CD4-positive, alpha-beta T cell treated with Interleukin-4 for 1 hour (primary cell): ENCODE measurements around the gene XYLB.

Experiments used
- DNase-seq, 2 donors: peaks; one replicate each; pipeline ENCODE4 v3.0.0-alpha.2; 2020 to 2022

XYLB gene

DNA sequence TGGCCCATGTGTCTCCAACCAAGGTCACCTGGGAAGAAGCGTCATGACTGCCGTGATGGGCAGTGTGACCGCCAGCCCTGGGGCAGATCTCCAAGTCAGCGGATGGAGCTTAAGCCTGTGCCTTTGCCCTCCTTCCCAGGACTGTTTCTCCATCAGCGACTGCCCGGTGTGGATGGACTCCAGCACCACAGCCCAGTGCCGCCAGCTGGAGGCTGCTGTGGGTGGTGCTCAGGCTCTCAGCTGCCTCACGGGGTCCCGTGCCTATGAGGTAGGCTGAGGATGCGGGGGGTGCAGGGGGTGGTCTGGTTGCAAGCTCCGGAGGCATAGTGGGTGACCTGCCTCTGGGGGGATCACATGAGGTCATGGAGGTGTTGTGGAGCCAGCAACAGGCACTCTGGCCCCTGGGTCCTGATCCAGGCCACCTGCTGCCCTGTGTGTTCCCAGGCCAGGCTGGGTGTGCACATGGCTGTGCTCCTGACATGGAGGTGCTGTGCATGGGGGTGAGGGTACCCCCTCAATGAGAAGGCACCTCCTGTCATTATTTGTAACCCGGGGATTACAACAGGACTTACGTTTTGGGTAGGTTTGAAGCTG lies 19.0 kb downstream of the XYLB start:
- DNase-seq = no peak

DNA sequence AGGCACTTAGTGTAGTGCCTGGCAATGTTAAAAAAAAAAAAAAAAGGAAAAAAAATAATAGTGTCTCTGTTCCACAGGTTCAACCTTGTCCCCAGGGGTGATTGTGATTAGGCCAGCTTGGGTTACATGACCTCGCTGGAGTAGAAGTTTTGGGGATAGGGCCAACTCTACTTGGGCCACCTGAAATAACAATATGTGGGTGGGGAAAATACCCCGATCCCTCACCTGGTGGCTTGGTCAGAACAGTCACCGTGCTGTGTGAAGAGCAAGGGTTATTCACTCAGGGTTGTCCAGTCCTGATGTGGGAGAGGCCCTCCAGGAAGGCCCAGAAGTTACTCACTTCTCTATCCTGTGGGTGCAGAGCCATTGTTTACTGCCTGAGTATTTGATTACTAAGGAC lies 19.5 kb downstream of the XYLB start:
- no peak for DNase-seq

DNA sequence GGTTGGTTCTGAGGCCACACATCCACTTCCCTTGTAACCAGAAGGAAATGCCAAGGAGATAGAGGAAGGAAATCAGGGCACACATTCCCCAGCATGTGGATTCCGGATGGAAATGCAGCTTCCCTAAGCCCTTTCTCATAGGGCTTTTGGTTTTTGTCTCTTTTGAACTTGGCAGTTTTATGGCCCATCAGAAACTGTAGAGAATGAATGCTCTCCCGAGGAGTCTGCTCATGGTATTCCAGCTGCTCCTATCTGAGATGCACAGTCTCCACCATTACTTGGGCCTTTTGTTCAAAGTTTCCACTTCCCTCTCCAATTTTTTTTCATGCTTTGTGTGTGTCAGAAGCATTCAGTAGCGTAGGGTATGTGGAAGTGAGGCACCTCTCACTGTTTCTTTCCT lies 21.2 kb downstream of the XYLB start:
- DNase-seq = no peak

DNA sequence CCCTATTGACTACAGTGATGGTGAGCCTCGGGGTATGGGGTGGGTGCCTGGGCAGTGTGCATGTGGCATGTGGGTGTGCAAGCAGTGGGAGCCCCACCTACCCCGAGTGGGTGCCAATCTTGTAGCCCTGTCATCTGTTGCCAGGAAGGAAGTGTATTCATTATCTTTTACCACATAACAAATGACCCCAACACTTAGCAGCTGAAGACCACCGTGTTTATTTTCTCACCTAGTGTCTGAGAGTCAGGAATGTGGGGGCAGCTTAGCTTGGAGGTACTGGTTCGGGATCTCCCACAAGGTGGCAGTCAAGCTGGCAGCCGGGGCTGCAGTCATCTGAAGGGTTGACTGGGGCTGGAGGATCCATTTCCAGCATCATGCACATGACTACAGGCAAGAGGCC lies 21.7 kb downstream of the XYLB start:
- no peak for DNase-seq

DNA sequence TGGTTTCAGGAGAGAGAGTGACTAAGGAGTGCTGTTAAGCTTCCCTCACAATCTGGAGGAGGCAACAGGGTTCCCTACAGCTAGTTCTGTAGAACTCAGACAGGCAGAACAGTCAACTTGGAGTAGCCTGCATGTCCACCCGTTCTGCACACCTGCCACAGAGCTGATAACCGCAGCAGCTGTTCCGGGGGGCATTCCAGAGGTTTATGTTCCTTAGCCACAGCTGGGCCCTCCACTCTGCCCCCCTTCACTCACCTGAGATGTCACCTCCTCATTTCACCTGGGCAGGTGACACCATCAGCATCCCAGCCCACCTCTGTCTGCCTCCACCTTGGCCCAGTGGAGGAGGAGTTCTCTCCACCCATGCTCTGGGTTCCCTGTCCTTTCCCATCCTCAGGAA lies 22.6 kb downstream of the XYLB start:
- DNase-seq = no peak

DNA sequence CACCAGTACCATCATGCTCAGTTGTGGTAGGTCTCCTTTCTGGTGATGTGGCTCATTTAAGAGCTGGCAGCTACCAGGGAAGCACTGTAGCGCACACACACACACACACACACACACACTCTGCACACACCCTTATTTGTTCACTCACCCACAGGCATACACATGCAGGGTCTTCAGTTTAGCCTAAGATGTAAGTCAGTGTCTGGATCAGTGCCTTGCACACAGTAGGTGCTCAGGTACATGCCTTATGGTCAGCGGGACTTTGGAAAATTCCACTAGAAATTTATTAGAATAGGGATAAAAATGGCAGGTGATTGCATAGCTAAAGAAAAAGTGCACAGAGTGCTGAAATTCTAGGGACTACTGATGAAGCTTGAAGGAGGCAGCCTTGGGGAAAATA lies 23.6 kb downstream of the XYLB start:
- DNase-seq = no peak

DNA sequence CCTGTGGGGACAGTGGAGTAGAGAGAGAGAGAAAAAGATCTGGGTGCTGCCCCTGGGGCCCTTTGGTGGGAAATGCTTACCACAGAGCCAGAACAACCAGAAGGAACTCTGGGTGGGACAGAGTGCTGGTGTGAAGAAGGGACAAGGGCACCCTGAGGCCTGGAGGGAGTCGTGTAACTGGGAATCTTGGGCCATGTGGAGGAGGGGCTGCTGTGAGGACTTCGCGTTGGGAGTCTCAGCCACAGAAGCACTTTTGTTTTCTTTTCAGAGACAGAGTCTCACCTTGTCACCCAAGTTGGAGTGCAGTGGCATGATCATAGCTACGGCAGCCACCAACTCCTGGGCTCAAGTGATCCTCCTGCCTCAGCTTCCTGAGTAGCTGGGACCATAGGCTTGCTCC lies 24.3 kb downstream of the XYLB start:
- DNase-seq = no peak

DNA sequence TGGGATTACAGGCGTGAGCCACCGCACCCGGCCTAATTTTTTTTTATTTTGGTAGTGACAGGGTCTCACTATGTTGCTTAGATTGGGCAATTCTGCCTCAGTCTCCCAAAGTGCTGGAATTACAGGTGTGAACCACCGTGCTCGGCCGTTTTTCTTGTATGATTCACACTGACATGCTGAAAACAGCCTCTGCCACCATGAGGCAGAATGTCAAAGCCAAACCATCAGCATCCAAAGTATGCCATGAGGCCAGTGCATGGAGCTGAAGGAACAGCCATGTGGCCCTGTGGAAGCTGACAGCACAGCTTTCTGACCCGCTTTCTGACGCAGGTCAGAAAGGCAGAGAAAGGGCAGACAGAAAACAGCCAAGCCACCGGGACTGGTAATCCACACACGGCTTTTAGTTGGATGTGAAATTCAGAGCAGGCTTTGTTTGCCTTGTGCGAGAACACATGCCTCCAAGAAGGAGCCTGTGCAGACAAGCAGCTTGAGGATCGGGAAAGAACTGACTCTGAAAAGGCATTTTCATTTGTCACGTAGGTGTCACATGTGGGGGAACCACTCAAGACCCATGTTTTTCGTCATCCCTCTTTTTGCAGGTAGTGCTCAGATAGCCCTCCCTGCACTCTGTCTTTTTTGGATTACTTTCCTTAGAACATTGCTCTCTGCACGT lies 25.1 kb downstream of the XYLB start:
- no peak for DNase-seq

DNA sequence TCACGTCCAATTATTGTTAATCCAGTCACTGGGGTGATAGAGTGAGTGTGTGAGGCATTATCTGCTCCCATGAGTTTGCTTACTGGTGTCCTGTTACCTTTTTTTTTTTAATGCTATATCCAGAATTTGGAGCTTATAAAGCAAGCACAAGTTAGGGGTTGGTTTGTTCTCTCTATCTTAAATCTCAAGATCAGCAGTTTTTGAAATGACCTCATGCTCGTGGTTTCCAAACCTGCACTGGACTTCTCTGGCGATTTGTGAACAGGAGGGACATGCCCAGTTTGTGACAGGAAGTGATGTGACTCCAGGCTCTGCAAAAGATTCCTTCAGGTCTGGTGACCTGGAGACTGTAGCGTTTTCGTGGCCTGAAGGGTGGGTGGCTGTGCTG lies 25.6 kb downstream of the XYLB start:
- no peak for DNase-seq

DNA sequence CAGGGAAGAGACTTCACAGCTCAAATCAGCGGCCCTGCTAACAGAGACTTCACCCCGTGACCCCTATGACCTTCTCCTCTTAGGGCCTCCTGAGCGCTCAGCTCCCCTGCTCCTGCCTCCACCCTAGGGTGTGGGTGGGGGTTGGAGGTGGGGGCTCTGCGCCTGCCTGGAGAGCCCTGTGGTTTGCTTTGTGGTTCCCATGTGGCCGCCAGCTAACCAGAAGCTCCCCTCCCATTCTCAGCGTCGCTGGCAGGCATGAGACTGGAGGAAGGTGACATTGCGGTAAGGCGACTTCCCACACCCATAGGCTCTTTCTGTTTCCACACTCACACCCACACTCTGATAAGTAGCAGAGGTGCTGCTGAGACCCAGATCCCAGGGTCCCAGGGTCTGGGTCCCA lies 27.6 kb downstream of the XYLB start:
- DNase-seq = peak; percentile 31 to 40

DNA sequence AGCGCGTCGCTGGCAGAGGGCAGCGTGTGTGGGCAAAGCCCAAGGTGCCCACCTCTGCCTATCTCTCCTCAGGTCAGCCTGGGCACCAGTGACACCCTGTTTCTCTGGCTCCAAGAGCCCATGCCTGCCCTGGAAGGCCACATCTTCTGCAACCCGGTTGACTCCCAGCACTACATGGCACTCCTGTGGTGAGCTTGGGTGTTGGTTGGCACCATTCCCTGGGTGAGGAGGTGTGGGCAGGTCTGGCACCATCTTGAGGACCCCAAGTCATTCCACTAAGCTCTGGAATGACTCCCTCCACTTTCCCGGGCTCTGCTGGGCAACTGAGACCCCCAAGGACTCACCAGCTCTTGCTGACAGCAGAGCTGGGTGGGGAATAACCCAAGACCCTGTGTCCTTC lies 28.5 kb downstream of the XYLB start:
- no peak for DNase-seq

DNA sequence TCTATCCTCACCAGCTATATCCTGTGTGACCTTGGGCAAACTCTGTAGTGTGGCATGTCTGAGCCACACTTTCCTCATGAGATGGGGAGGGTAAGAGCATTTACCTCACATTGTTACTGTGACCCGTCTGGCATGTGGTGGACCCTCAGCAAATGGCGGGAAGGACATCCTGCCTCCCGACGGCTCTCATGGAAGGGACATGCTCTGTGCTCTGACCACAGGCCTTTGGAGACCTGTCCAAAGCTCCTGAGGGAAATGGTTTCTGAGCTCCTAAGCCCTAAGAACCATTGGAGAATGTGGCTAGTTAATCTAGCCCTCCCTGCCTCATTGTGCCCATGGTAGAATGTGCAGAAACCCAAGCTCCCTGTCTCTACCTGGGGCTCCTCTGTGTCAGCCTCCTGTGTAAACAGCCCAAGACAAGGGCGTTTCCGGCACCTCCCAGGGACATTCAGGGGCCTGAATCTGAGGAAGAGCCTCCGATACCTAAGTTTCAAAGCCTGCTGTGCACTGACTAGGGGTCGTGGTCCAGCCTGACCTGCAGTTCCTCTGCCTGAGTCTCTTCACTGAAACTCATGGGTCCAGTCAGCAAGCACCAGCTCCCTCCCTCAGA lies 29.0 kb downstream of the XYLB start:
- no peak for DNase-seq

DNA sequence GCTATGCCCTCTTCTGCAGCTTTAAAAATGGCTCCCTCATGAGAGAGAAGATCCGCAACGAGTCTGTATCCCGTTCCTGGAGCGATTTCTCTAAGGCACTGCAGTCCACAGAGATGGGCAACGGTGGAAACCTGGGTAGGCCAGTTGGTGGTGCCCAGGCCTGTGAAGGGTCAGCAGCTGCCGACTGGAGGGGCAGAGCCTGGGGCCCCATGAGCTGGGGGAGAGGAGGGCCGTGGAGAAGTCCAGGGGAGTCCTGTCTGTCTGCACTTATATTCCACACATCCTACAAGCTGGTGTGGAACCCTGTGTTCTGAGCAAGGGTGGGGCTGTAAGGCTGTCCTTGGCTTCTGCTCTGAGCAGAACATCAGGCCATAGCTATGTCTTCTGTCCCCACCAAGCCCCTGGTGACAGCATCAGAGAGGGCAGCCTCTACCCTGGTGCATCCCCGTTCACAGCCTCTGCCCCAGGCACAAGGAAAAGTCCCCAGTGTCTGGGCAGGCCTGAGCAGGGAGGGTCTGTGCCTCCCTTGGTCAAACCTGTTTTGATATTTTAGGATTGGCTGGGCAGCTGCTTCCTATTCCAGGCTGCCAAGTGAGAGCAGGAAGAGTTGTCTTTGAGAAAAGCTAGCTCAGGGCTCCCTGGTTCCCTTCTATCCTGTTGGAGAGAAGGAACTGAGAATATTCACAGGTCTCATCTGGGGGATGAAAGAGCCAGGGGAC lies 29.7 kb downstream of the XYLB start:
- no peak for DNase-seq

DNA sequence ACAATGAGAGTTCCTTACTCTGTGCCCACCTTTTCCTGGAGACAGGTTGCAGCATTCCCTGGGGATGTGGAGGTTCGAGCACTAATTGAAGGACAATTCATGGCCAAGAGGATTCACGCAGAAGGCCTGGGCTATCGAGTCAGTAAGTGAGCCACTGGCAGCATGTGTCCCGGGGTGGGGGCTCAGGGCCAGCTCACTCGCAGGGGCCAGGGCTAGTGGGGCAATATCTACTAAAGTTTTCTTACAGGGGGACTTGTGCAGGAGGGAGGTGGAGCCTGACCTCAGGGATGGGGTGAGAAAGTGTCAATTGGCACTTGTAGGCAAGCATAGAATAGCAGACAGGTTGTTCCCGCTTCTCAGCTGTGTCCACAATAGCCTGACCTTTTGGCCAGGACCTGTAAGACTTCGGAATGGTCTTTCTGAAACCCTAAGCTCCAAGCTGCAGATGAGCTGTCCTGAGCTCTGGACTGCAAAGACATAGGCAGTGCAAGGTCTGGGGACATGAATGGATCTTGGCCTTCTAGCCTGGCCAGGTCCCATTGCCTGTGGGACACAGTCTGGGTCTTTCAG lies 32.7 kb downstream of the XYLB start:
- no peak for DNase-seq

DNA sequence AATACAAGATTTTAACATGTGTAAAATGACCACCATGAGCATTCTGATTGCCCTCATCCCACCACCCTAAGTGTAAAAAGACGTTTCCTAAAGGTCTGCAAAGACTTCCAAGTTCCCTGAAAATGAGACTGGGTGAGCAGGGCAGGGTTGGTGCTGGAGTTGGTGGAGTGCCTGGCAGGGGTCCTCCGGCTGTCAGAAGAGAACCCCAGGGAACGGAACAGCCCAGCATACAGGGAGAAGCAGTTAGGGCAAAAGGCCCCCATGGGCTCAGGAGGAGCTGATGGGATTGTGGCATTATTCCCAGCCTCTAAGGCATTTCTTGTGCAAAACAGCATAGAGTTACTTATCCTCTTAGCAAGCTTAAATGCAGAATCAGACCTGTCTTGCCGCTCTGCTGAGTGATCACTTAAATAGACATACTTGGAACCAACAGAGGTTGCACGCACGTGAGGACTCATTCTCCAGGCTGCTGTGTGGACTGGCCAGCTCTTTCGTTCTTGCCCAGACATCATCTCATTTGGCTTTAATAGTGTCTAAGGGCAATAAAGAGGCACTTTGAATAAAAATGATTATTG lies 36.0 kb downstream of the XYLB start:
- DNase-seq = no peak

DNA sequence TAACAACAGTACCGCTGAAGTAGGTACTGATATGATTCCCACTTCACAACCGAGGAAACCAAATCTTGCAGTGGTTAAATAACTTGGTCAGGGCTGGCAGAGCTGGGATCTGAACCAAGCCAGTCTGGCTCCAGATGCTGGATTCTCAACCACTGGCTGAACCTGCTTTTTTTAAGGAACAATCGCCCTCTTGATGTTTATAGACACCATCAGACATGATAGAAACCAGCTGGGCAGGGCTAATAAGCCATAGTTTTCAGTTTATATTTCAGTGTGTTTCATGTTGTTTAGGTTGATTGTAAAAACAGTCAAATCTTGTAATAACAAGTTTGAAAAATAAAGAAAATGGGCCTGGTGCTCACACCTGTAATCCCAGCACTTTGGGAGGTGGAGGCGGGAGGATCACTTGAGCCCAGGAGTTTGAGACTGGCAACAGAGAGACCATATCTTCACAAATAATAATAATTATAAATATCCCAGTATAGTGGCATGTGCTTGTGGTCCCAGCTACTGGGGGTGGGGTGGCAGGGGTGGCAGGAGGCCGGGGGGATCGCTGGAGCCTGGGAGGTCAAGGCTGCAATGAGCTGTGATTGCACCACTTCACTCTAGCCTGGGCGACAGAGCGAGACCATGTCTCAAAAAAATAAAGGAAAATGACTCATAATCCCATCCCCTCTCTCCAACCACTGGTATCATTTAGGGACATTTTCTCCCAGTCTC lies 36.7 kb downstream of the XYLB start:
- no peak for DNase-seq

DNA sequence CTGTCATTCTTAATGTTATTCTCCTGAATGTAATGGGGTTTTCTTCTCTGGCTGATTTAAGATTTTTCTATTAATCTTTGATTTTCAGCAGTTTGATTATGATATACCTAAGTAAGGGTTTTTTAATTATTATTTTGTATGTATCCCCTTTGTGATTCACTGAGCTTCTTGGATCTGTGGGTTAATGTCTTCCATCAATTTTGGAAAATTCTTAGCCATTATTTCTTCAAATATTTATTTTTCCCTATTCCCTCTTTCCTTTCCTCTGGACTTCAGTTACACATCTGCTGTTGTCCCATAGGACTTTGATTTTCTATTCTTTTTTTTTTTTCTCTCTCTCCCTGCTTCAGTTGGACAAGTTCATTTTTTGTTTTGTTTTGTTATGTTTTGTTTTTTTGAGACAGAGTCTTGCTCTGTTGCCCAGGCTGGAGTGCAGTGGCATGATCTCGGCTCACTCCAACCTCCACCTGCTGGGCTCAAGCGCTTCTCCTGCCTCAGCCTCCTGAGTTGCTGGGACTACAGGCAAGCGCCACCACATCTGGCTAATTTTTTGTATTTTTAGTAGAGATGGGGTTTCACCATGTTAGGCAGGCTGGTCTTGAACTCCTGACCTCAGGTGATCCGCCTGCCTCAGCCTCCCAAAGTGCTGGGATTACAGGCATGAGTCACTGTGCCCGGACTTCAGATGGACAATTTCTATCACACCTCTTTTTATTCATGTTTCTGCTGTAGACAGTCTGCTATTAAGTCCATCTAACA lies 40.6 kb downstream of the XYLB start:
- DNase-seq = no peak

DNA sequence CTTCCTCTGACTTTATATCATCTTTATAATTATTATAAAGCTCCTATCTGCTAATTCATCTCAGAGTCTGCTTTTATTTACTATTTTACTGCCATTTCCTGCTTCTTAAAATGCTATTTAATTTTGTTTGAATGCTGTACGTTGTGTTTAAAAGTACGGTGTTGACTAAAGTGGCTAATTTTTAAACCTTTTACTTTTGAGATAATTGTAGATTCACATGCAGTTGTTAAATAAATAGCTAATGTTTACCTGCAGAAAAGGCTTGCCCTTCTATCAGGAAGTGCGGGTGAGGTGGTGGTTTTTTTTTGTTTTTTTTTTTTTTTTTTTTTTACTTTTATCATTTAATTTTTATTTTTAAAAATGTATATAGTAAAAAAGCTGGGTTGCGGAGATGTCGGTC lies 41.3 kb downstream of the XYLB start:
- DNase-seq = no peak

DNA sequence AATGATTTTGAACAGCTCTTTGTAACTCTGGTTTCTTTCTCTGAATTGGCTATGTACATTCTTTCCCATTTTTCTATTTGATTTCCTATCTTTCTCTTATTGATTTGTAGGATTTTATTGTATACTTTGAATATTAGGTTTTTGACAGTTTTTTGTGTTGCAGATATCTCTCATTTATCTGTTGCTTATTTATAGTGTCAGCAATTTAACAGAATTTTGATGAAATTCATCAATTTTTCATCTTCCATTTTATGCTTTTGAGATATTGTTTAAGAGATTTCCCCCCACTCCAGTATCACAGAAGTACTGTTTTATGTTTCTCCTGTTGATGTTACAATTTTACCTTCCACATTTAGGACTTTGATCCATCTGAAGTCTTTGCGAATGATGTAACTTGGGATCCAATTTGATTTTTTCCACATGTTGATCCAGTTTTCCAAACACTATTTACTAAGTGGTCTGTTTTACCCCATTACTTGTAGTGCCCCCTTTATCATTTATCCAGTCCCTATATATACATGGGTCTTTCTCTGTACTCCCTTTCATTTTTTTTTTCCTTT lies 46.1 kb downstream of the XYLB start:
- no peak for DNase-seq

DNA sequence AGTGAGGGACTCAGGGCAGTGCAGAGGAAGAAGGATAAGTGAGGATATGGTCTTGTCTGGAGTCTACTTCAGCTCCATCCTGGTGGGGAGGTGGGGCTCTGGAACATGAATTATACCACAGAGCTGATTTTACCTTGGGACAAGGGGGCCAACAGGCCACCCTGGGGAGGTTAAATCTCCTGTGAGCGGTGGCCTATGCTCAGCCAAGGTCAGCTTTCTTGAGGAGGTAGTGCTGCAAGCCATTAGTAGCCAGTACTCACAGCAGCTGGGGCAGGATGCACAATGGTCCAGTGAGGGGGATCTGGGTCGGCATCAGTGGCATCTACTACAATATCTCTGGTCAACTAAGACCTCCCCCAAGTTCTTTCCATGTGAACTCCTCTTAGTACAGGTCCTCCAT lies 49.7 kb downstream of the XYLB start:
- no peak for DNase-seq

DNA sequence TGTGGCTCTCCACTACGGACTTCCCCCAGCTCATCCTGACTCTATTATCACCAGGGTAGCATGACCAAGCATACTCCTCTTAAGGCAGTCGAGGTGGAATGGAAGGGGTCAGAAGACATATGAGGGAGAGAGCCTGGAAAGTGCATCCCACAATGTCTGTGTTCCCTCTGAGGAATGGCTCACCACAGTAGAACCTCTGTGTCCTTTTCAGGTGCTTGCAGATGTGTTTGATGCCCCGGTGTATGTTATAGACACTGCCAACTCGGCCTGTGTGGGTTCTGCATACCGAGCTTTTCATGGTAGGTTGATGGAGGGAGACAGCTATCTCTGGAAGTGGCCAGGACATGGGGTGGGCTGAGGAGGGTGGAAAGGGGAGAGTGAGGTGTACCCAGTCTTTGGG lies 50.3 kb downstream of the XYLB start:
- DNase-seq = no peak

DNA sequence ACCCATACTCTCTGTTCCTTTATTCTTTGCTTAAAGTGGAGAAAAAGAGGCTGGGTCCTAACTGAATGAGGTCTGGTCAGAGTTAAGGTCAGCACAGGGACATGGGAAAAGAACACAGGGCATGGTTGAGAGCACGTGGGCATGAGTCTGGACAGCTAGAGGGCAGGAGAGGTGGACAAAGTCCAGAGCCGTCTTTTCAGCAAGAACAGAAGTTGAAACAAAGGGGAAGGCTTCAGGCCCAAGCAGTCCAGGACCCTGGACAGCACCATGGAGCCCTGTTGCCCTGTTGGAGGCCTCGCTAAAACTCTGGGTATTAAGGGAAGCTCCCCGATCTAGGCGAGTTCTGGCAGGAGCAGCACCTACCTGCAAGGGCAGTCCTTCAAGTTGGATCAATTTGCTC lies 50.7 kb downstream of the XYLB start:
- no peak for DNase-seq
